ENCODE results near the gene AHRR.
"Not testable (repeated sequence)": the region's sequence is repeated elsewhere in the genome, so short reads cannot be mapped to it uniquely, and the experiment has no call there.

AHRR gene

DNA sequence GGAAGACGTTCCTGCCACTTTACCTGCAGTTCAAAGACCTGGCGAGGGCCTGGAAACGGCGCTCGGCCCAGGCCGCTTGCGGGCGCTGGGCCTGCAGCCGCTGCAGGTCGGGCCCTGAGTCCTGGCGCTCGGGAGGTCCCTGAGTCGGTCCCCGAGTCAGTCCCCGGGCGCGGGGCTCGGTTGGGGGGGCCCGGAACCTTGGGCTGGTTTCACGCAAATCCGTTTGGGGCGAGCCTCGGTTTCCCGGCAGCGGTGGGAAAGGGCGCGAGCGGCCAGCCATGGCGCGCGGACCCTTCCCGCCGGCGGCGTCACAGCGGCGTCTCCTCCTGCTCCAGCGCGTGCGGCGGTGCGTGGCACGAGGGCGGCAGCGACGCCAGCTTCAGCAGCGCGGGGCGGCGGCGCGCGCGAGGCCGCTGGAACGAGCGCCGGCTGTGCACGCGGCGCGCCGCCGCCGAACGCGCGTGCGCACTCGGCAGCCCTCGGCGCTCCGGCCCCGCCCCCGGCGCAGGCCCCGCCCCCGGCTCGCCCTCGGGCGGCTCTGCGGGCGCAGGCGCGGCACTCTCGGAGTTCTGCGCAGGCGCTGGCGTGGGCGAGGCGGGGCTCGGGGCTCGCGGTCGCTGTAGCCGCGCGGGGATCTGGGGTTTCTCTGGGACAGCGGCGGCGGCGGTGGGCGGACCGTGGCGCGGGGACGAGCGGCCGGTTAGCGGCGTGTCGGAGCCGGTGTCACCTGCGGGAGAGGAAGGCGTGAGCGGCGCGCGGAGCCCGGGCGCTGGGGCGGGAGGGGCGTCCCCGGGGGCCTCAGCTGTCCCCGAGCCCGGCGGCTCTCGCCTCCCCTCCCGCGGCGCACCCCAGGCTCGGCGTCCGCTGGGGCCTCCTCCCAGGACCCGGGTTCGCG, 151.4 kb downstream of the AHRR start:
- TF ChIP-seq, protein P1, sequence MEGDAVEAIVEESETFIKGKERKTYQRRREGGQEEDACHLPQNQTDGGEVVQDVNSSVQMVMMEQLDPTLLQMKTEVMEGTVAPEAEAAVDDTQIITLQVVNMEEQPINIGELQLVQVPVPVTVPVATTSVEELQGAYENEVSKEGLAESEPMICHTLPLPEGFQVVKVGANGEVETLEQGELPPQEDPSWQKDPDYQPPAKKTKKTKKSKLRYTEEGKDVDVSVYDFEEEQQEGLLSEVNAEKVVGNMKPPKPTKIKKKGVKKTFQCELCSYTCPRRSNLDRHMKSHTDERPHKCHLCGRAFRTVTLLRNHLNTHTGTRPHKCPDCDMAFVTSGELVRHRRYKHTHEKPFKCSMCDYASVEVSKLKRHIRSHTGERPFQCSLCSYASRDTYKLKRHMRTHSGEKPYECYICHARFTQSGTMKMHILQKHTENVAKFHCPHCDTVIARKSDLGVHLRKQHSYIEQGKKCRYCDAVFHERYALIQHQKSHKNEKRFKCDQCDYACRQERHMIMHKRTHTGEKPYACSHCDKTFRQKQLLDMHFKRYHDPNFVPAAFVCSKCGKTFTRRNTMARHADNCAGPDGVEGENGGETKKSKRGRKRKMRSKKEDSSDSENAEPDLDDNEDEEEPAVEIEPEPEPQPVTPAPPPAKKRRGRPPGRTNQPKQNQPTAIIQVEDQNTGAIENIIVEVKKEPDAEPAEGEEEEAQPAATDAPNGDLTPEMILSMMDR (conservative IDR thresholded peaks at IDR 0.05; ENCODE audit: low read depth), result no peak
- POLR2A ChIA-PET (ENCODE audit: low non-redundant PET), result interaction anchor here (0.5 to 0.8 kb wide), 2 partner anchors 27 to 155 kb away, joined by 3 read pairs; no protein-coding TSS in a partner anchor
- CTCF ChIA-PET, result interaction anchor here (0.6 to 1.1 kb wide), 3 partner anchors 130 to 156 kb away, joined by 3 to 5 read pairs (median 4); partner anchors contain the start of gene AHRR
- peak; percentile 95 for DNase-seq (ENCODE audit: low spot score)
- H3K27ac ChIP-seq, result peak overlapping the region; percentile 89

DNA sequence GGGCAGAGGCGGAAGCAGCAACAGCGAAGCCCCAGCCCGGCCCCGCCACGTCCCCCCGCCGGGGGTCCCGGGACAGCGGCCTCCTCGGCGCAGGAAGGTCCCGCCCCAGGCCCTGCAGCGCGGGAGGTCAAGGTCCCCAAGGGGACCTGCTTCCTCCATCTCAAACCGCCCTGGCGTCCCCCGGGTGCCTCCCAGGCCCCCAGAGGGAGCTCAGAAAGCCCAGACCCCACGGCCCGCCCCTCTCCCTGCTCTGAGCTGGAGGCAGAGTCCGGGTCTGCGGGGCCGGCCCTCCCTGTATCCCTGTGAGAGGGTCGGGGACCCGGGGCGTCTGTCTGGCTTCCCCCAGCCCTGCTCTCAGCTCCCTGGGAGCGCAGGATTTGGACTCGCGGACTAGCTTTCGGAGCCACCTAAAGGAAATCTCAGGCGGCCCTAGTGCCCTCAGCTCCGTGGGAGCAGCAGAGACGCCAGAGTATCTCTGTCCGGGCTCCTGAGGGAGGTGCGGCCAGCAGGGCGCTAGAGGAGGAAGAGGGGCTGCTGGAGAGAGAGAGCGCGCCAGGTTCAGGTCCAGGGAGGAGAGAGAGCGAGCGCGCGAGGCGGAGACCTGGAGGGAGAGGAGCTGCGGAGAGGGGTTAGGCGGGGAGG, 152.2 kb downstream of the AHRR start:
- H3K27ac ChIP-seq, result peak overlapping the region; percentile 89
- CTCF ChIA-PET, result interaction anchor here (0.6 to 1.1 kb wide), 4 partner anchors 27 to 441 kb away, joined by 3 to 5 read pairs (median 4); no protein-coding TSS in a partner anchor
- peak; percentile 29 for DNase-seq (ENCODE audit: low spot score)
- POLR2A ChIA-PET (ENCODE audit: low non-redundant PET), result interaction anchor here (0.5 kb wide), 1 partner anchor 155 kb away, joined by 3 read pairs; no protein-coding TSS in a partner anchor
- TF ChIP-seq, protein P1 (conservative IDR thresholded peaks at IDR 0.05; ENCODE audit: low read depth), result no peak

DNA sequence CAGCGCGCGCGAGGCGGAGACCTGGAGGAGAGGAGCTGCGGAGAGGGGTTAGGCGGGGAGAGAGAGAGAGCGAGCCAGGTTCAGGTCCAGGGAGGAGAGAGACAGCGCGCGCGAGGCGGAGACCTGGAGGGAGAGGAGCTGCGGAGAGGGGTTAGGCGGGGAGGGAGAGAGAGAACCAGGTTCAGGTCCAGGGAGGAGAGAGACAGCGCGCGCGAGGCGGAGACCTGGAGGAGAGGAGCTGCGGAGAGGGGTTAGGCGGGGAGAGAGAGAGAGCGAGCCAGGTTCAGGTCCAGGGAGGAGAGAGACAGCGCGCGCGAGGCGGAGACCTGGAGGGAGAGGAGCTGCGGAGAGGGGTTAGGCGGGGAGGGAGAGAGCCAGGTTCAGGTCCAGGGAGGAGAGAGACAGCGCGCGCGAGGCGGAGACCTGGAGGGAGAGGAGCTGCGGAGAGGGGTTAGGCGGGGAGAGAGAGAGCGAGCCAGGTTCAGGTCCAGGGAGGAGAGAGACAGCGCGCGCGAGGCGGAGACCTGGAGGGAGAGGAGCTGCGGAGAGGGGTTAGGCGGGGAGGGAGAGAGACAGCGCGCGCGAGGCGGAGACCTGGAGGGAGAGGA, 152.8 kb downstream of the AHRR start:
- POLR2A ChIA-PET (ENCODE audit: low non-redundant PET); DNase-seq (ENCODE audit: low spot score): not testable (repeated sequence)
- H3K27ac ChIP-seq, result peak overlapping the region; percentile 89
- CTCF ChIA-PET, result interaction anchor here (0.6 to 1.1 kb wide), 4 partner anchors 28 to 440 kb away, joined by 3 to 5 read pairs (median 4); no protein-coding TSS in a partner anchor

DNA sequence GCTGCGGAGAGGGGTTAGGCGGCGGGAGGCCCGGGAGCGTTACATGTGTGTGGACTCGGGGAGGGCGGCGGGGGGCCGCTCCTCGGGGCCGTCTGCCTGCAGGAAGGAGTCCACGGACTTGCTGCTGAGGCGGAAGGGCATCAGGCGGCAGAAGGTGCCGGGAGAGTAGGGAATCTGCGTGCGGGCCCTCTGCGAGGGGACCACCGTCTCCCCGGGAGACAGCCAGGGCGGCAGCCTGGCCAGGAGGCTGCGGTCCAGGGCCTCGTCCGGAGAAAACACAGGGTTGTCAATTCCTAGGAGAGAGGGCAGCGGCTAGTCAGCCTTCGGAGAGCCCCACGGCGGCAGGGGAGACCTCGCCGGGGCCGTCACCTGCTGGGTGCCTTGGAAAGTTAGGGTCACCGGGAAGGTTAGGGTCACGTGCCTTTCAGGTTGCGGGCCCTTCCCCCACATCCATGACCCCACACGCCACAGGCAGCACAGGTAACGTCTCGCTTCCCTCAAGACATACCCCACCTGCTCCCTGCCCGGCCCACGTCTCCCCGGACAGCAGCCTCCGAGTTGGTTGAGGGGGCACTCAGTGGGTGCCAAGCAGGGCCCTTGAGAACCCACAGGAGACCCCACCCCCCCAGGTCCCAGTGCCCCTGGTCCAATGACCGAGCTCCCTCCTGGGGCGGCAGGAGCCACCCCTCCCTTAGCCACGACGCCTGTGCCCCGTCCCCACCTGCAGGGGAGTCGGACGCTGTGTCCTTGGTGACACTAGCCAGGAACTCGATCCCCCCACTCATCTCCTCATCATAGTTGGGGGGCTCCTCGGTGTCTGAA, 153.5 kb downstream of the AHRR start:
- peak overlapping the region; percentile 57 for H3K27ac ChIP-seq
- POLR2A ChIA-PET (ENCODE audit: low non-redundant PET), result no interaction called here
- CTCF ChIA-PET, result interaction anchor here (0.6 kb wide), 1 partner anchor 28 kb away, joined by 3 read pairs; no protein-coding TSS in a partner anchor
- no peak for DNase-seq (ENCODE audit: low spot score)
- TF ChIP-seq, protein P1 (conservative IDR thresholded peaks at IDR 0.05; ENCODE audit: low read depth), result no peak

DNA sequence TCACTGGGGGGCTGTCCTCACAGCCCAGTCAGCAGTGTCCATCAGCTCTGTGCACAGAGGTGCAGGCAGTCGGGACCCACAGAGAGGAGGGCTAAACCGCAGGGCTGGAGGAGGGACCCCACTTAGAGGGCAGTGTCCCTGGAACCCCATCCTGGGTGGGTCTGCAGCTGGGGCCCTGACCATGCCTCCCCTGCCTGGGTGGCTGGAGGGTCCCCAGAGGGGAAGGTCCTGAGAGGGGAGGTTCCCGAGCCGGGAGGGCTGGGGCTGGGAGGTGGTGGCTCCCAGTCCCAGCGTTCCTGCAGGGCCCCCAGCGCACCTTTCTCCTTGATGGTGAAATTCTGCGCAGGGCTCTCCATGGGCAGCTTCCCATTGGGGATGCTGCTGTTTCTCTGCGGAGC, 154.2 kb downstream of the AHRR start:
- no peak for DNase-seq (ENCODE audit: low spot score)
- ChIA-PET POLR2A (ENCODE audit: low non-redundant PET) (no interaction called here), CTCF (interaction anchor here (0.6 kb wide), 2 partner anchors 29 to 38 kb away, joined by 3 to 5 read pairs; no protein-coding TSS in a partner anchor)
- peak overlapping the region; percentile 46 for H3K27ac ChIP-seq
- TF ChIP-seq, protein P1 (conservative IDR thresholded peaks at IDR 0.05; ENCODE audit: low read depth), result no peak

DNA sequence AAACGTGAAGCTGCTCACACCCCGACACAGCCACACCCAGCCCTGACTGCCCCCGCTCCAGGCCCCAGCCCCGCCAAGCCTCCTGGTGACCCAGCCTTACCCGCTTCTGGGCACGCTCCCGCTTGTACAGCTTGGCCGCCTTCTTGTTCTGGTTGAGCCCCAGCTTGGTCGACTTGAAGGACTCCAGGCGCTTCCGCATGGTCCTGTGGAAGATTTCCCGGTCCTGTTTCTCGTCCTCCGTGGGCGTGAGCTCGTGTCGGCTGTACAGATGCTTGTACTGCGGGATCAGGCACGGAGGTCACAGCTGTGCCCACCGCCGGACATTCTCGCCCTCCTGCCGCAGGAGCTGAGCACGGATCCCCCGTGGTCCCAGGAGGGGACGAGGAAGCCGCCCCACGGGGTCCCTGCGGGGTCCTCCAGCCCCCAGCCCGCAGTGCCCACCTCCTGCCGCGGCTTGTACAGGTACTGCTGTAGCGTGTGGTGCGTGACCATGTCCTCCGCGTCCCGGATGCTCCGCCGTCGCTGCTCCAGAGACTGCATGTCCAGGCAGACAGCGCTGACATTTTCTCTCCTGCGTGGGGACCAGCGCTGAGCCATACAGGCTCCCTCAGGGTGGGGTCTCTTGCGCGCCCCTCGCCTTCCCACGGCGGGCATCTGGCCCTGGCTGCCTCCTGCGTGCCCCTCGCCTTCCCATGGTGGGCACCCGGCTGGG, 154.7 kb downstream of the AHRR start:
- ChIA-PET POLR2A (ENCODE audit: low non-redundant PET) (no interaction called here), CTCF (interaction anchor here (0.6 to 1.8 kb wide), 2 partner anchors 30 to 37 kb away, joined by 5 read pairs; no protein-coding TSS in a partner anchor)
- peak overlapping the region; percentile 46 for H3K27ac ChIP-seq
- TF ChIP-seq, protein P1 (conservative IDR thresholded peaks at IDR 0.05; ENCODE audit: low read depth), result no peak
- no peak for DNase-seq (ENCODE audit: low spot score)
